ENCODE data around the gene EPSTI1.

EPSTI1 gene

DNA sequence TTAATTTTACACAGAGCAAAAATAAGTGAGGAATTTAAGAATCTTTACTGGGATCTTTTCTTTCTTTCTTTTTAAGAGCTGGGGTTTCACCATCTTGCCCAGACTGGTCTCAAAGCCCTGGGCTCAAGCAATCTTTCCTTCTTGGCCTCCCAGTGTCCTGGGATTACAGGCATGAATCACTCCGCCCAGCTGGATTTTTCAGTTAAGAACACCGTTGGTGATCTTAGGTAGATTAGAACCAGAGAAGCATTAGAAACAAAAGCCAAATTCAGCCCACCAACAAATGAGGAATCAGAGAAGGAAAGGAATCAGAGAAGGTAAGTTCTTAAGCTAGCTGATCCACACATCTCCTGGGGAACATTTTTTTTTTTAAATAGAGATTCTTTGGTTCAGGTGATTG, 34.2 kb downstream of the EPSTI1 start:
- H3K27me3 ChIP-seq = no peaks in the 10 kb centered on the region
- H3K36me3 ChIP-seq = no peaks in the 10 kb centered on the region
- H3K27ac ChIP-seq = no peak overlapping the region
- no peaks in the 10 kb centered on the region for H3K4me1 ChIP-seq (ENCODE audit: control insufficient read depth in 1 of 2, insufficient read depth in 1 of 2, low read depth in 1 of 2, low read length in 1 of 2)
- no peaks in the 10 kb centered on the region for H3K9me3 ChIP-seq
- TF ChIP-seq, protein P1, sequence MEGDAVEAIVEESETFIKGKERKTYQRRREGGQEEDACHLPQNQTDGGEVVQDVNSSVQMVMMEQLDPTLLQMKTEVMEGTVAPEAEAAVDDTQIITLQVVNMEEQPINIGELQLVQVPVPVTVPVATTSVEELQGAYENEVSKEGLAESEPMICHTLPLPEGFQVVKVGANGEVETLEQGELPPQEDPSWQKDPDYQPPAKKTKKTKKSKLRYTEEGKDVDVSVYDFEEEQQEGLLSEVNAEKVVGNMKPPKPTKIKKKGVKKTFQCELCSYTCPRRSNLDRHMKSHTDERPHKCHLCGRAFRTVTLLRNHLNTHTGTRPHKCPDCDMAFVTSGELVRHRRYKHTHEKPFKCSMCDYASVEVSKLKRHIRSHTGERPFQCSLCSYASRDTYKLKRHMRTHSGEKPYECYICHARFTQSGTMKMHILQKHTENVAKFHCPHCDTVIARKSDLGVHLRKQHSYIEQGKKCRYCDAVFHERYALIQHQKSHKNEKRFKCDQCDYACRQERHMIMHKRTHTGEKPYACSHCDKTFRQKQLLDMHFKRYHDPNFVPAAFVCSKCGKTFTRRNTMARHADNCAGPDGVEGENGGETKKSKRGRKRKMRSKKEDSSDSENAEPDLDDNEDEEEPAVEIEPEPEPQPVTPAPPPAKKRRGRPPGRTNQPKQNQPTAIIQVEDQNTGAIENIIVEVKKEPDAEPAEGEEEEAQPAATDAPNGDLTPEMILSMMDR (IDR thresholded peaks at IDR 0.05) = no peak
- H3K4me3 ChIP-seq (ENCODE audit: low read depth in 1 of 2, low read length in 1 of 2) = no peak overlapping the region

DNA sequence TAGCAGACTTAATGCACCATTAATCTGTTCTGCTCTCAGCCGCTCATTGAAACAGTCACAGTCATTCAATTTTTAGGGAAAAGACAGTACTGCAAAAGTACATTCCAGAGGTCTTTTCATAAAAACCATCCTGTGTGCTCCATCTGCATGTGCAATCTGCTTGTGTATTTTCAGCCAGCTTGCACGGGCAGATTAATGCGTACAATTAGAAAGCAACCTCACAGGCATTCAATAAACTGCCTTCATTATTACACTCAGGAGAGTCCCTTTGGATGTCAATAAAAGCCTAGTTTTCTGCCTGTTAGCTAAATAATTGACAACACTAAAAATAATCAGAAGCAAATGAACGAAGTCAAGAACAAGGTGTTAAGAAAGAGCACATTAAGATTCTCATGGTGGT, 41.9 kb downstream of the EPSTI1 start:
- H3K9me3 ChIP-seq = no peaks in the 10 kb centered on the region
- H3K27me3 ChIP-seq = no peaks in the 10 kb centered on the region
- no peak overlapping the region for H3K4me3 ChIP-seq (ENCODE audit: low read depth in 1 of 2, low read length in 1 of 2)
- H3K4me1 ChIP-seq (ENCODE audit: control insufficient read depth in 1 of 2, insufficient read depth in 1 of 2, low read depth in 1 of 2, low read length in 1 of 2) = no peaks in the 10 kb centered on the region
- no peak overlapping the region for H3K27ac ChIP-seq
- TF ChIP-seq, protein P1 (IDR thresholded peaks at IDR 0.05) = no peak
- no peaks in the 10 kb centered on the region for H3K36me3 ChIP-seq

DNA sequence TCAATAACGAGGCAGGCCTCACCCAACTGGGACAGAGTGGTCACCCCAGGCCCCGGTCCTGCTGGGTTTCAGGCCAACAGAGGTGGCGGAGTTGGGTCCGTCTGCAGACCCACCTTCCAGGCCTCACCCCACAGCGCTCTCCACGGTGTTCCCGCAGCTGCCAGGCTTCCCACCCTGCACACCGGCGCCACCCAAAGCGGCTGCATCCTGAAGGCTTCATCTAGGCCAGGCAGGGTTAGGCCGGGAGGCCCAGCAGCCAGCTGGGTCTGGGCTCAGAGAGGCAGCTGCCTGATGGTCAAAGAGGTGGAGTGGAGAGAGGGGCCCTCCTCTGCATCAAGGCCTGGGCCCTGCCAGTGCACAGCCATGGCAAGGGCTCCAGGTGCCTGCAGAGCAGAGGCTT, 44.1 kb downstream of the EPSTI1 start:
- Histone ChIP-seq H3K36me3 (no peaks in the 10 kb centered on the region), H3K9me3 (no peaks in the 10 kb centered on the region), H3K27ac (no peak overlapping the region), H3K4me1 (ENCODE audit: control insufficient read depth in 1 of 2, insufficient read depth in 1 of 2, low read depth in 1 of 2, low read length in 1 of 2) (no peaks in the 10 kb centered on the region), H3K27me3 (no peaks in the 10 kb centered on the region), H3K4me3 (ENCODE audit: low read depth in 1 of 2, low read length in 1 of 2) (no peak overlapping the region)
- TF ChIP-seq, protein P1 (IDR thresholded peaks at IDR 0.05) = no peak

DNA sequence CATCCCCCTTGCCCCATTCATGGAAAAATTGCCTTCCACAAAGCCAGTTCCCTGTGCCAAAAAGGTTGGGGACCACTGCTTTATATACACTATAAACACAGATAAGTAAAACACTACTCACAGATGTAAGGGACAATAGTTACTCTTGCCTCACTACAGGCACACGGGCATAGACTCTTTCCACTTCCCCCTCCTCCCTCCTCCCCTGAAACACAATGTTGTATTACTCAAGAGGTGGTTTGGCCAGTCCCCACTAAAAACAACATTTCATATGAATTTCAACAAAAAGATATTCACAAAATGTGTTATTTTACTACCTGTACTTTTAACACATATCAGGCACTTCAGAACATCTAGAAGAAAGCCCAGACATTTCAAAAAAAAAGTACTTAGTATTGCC, 45.1 kb downstream of the EPSTI1 start:
- H3K36me3 ChIP-seq = no peaks in the 10 kb centered on the region
- H3K27me3 ChIP-seq = no peaks in the 10 kb centered on the region
- no peak overlapping the region for H3K4me3 ChIP-seq (ENCODE audit: low read depth in 1 of 2, low read length in 1 of 2)
- TF ChIP-seq, protein P1 (IDR thresholded peaks at IDR 0.05) = no peak
- no peak overlapping the region for H3K27ac ChIP-seq
- no peaks in the 10 kb centered on the region for H3K4me1 ChIP-seq (ENCODE audit: control insufficient read depth in 1 of 2, insufficient read depth in 1 of 2, low read depth in 1 of 2, low read length in 1 of 2)
- H3K9me3 ChIP-seq = no peaks in the 10 kb centered on the region

DNA sequence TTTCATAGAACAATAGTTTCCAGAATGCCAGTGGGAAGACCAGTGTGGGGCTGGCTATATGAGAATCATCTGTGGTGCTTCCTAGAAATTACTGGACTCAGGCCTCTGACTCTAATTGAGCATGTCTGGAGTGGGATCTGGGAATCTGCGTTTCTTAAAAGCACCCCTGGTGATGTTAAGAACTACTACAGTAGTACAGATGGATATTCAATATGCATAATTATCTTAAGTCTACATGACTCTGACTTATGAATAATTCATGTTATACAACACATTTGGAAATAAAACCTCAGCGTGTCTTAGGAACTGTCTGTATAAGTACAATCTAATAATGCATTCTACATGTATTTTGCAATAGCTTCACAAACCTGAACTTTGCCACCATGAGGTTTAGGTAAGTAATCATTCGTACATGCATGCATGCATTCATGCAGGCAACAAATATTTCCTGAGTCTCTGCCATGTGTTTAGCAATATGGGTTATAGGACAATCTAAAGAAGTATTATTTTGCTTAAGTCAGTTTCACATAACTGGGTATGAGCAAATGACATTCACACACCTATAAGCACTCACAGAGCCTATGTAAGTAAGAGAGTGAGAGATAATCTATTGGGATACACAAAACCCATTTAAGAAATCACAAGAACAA, 62.0 kb downstream of the EPSTI1 start:
- H3K27me3 ChIP-seq = no peaks in the 10 kb centered on the region
- no peaks in the 10 kb centered on the region for H3K9me3 ChIP-seq
- no peak overlapping the region for H3K4me3 ChIP-seq (ENCODE audit: low read depth in 1 of 2, low read length in 1 of 2)
- H3K27ac ChIP-seq = no peak overlapping the region
- no peaks in the 10 kb centered on the region for H3K4me1 ChIP-seq (ENCODE audit: control insufficient read depth in 1 of 2, insufficient read depth in 1 of 2, low read depth in 1 of 2, low read length in 1 of 2)
- TF ChIP-seq, protein P1 (IDR thresholded peaks at IDR 0.05) = no peak
- H3K36me3 ChIP-seq = no peaks in the 10 kb centered on the region
